WTC11 (cell line): Measurements from ENCODE around the gene CNST.

Source experiments
- ESRRA ChIP-seq: sonication (generic); formaldehyde crosslinking; IDR thresholded peaks from 2 replicates; pipeline ENCODE4 v1.8.1; 2022; ENCODE audit warnings: mild to moderate bottlenecking, missing genetic modification reagents, borderline replicate concordance
- FOXK1 ChIP-seq: sonication (generic); formaldehyde crosslinking; IDR thresholded peaks from 2 replicates; pipeline ENCODE4 v1.8.0; 2022; ENCODE audit warnings: mild to moderate bottlenecking, moderate library complexity, missing genetic modification reagents
- IRF2 ChIP-seq: sonication (generic); formaldehyde crosslinking; IDR thresholded peaks from 2 replicates; pipeline ENCODE4 v1.8.0; 2022; ENCODE audit warnings: low read depth, missing genetic modification reagents, borderline replicate concordance
- NR3C1 ChIP-seq: sonication (generic); formaldehyde crosslinking; conservative IDR thresholded peaks from 2 replicates; pipeline ENCODE4 v1.8.1; 2023; ENCODE audit warnings: low read depth, mild to moderate bottlenecking, missing genetic modification reagents
- SMAD3 ChIP-seq: sonication (generic); formaldehyde crosslinking; IDR thresholded peaks from 2 replicates; pipeline ENCODE4 v1.8.0; 2022; ENCODE audit warnings: missing genetic modification reagents, mild to moderate bottlenecking, borderline replicate concordance
- TCF7 ChIP-seq: sonication (generic); formaldehyde crosslinking; IDR thresholded peaks from 2 replicates; pipeline ENCODE4 v1.8.0; 2022; ENCODE audit warnings: mild to moderate bottlenecking, low read depth, missing genetic modification reagents, moderate library complexity
- TF ChIP-seq, protein P1 (sequence below): fragments of 200-600 bp; IDR thresholded peaks from 2 replicates; pipeline ENCODE4 v1.8.0; 2022; ENCODE audit warnings: antibody characterized with exemption
- TF ChIP-seq, protein P2 (sequence below): sonication (generic); formaldehyde crosslinking; IDR thresholded peaks from 2 replicates; pipeline ENCODE4 v1.8.1; 2022; ENCODE audit warnings: low read depth, missing genetic modification reagents, borderline replicate concordance
- TF ChIP-seq, protein P3 (sequence below): sonication (generic); formaldehyde crosslinking; IDR thresholded peaks from 2 replicates; pipeline ENCODE4 v1.8.1; 2023; ENCODE audit warnings: mild to moderate bottlenecking, missing genetic modification reagents
- TF ChIP-seq, protein P4 (sequence below): sonication (generic); formaldehyde crosslinking; IDR thresholded peaks from 2 replicates; pipeline ENCODE4 v1.8.0; 2022; ENCODE audit warnings: mild to moderate bottlenecking, missing genetic modification reagents
- TF ChIP-seq, protein P5 (sequence below): sonication (generic); formaldehyde crosslinking; IDR thresholded peaks from 2 replicates; pipeline ENCODE4 v1.8.0; 2022; ENCODE audit warnings: mild to moderate bottlenecking, missing genetic modification reagents
- TF ChIP-seq, protein P6 (sequence below): sonication (generic); formaldehyde crosslinking; IDR thresholded peaks from 2 replicates; pipeline ENCODE4 v1.8.1; 2022; ENCODE audit warnings: missing genetic modification reagents, borderline replicate concordance

DNA sequence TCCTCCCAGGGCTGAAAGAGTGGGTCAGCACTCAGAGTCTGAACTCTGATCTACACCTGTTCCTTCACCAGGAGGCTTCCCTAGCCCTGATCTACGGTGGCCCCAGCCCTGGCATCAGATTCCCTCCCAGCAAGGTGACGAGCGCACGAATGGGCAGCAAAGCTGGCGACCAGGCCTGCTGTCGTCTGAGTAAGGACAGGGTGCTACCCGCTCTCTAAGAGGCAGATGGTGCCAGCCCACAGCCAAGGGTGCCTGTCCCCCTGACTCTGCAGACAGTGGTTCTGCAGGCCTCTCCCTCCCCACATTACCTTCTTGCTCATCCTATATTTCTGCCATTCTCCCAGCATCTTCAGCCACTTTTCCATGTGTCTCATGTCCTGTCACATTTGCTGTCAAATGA is 48.9 kb upstream of the CNST start:
- TF ChIP-seq, protein P1, sequence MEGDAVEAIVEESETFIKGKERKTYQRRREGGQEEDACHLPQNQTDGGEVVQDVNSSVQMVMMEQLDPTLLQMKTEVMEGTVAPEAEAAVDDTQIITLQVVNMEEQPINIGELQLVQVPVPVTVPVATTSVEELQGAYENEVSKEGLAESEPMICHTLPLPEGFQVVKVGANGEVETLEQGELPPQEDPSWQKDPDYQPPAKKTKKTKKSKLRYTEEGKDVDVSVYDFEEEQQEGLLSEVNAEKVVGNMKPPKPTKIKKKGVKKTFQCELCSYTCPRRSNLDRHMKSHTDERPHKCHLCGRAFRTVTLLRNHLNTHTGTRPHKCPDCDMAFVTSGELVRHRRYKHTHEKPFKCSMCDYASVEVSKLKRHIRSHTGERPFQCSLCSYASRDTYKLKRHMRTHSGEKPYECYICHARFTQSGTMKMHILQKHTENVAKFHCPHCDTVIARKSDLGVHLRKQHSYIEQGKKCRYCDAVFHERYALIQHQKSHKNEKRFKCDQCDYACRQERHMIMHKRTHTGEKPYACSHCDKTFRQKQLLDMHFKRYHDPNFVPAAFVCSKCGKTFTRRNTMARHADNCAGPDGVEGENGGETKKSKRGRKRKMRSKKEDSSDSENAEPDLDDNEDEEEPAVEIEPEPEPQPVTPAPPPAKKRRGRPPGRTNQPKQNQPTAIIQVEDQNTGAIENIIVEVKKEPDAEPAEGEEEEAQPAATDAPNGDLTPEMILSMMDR, result no peak
- TF ChIP-seq SMAD3 (no peak), ESRRA (CRISPR knock-in tag) (no peak), NR3C1 (CRISPR knock-in tag) (no peak), FOXK1 (CRISPR knock-in tag) (no peak), TCF7 (CRISPR knock-in tag) (no peak), IRF2 (CRISPR knock-in tag) (no peak)
- TF ChIP-seq, protein P2, sequence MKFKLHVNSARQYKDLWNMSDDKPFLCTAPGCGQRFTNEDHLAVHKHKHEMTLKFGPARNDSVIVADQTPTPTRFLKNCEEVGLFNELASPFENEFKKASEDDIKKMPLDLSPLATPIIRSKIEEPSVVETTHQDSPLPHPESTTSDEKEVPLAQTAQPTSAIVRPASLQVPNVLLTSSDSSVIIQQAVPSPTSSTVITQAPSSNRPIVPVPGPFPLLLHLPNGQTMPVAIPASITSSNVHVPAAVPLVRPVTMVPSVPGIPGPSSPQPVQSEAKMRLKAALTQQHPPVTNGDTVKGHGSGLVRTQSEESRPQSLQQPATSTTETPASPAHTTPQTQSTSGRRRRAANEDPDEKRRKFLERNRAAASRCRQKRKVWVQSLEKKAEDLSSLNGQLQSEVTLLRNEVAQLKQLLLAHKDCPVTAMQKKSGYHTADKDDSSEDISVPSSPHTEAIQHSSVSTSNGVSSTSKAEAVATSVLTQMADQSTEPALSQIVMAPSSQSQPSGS (CRISPR knock-in tag), result no peak
- TF ChIP-seq, protein P3, sequence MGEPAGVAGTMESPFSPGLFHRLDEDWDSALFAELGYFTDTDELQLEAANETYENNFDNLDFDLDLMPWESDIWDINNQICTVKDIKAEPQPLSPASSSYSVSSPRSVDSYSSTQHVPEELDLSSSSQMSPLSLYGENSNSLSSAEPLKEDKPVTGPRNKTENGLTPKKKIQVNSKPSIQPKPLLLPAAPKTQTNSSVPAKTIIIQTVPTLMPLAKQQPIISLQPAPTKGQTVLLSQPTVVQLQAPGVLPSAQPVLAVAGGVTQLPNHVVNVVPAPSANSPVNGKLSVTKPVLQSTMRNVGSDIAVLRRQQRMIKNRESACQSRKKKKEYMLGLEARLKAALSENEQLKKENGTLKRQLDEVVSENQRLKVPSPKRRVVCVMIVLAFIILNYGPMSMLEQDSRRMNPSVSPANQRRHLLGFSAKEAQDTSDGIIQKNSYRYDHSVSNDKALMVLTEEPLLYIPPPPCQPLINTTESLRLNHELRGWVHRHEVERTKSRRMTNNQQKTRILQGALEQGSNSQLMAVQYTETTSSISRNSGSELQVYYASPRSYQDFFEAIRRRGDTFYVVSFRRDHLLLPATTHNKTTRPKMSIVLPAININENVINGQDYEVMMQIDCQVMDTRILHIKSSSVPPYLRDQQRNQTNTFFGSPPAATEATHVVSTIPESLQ (CRISPR knock-in tag), result no peak
- TF ChIP-seq, protein P4, sequence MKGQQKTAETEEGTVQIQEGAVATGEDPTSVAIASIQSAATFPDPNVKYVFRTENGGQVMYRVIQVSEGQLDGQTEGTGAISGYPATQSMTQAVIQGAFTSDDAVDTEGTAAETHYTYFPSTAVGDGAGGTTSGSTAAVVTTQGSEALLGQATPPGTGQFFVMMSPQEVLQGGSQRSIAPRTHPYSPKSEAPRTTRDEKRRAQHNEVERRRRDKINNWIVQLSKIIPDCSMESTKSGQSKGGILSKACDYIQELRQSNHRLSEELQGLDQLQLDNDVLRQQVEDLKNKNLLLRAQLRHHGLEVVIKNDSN (CRISPR knock-in tag), result no peak
- TF ChIP-seq, protein P5, sequence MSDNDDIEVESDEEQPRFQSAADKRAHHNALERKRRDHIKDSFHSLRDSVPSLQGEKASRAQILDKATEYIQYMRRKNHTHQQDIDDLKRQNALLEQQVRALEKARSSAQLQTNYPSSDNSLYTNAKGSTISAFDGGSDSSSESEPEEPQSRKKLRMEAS (CRISPR knock-in tag), result no peak
- TF ChIP-seq, protein P6, sequence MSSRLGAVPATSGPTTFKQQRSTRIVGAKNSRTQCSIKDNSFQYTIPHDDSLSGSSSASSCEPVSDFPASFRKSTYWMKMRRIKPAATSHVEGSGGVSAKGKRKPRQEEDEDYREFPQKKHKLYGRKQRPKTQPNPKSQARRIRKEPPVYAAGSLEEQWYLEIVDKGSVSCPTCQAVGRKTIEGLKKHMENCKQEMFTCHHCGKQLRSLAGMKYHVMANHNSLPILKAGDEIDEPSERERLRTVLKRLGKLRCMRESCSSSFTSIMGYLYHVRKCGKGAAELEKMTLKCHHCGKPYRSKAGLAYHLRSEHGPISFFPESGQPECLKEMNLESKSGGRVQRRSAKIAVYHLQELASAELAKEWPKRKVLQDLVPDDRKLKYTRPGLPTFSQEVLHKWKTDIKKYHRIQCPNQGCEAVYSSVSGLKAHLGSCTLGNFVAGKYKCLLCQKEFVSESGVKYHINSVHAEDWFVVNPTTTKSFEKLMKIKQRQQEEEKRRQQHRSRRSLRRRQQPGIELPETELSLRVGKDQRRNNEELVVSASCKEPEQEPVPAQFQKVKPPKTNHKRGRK, result no peak
